ENCODE data around the gene COL6A5. TPM values are rescaled to one million over a fixed set of nuclear protein-coding genes. Genes with fewer than 3 reads are reported as not detected.
A peak's percentile ranks its signal among the peaks of the same experiment; 100 is the strongest.

The COL6A5 gene
- total and polyA plus RNA-seq, 9 of the 15 experiments (the other 6 are each of a cell fraction or from before 2014, with no cell fraction given) = 1.5 to 9.7 (median 5.6) TPM

DNA sequence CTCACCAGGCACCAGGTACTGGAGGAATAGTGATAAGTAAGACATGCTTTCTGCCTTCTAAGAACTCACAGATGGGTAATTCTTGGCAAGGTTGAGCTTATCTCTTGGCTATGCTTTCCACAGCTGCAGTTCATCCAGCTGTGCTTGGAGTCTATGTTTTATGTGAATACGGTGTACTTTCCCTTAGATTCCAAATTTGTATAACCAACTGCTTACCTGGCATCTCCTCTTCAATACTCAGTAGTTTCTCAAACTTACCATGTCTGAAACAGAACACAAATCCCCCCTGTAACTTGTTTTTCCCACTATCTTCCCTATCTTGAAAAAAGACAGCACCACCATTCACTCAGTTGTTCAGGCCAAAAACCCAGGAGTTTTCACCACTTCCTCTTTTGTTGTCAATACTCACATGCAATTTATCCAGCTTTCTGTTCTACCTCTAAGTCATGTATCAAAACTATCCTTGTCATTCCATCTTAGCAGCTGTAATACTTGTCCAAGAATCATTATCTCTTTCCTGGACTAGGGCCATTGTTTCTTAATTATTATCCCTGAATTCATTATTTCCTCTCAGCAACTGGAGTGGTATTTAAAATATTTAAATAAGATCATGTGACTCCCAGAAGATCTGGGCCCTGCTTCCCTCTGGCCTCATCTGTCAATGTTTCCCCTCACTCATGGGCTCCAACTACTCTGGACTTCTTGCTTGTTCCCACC lies 32.6 kb downstream of the COL6A5 start (continued):
- TF ChIP-seq PHF20 (IDR thresholded peaks at IDR 0.05; ENCODE audit: partially characterized antibody) (no peak), MED1 (CRISPR knock-in tag; IDR thresholded peaks at IDR 0.05; ENCODE audit: borderline replicate concordance) (no peak), RAD51 (IDR thresholded peaks at IDR 0.05; ENCODE audit: borderline replicate concordance, low read depth) (0 out of 2 replicates have a peak, but pooled peaks have one; percentile 9), JUND (IDR thresholded peaks at IDR 0.05; ENCODE audit: borderline replicate concordance, low read depth, low read length) (no peak), JUND (tag; IDR thresholded peaks at IDR 0.05; ENCODE audit: borderline replicate concordance, low read depth, low read length) (no peak), TCF7 (IDR thresholded peaks at IDR 0.05; ENCODE audit: borderline replicate concordance) (no peak), ZNF589 (CRISPR knock-in tag; IDR thresholded peaks at IDR 0.05; ENCODE audit: low read depth) (no peak), MTA2 (IDR thresholded peaks at IDR 0.05; ENCODE audit: low read depth) (peak; percentile 39), LEF1 (IDR thresholded peaks at IDR 0.05) (no peak), MTA3 (IDR thresholded peaks at IDR 0.05; ENCODE audit: borderline replicate concordance) (no peak), SFPQ (IDR thresholded peaks at IDR 0.05; ENCODE audit: low read depth, low read length) (no peak), TAF7 (tag; IDR thresholded peaks at IDR 0.05) (no peak), SMARCA4 (IDR thresholded peaks at IDR 0.05) (peak; percentile 76), NFXL1 (CRISPR knock-in tag; IDR thresholded peaks at IDR 0.05) (no peak), GABPA (tag; conservative IDR thresholded peaks at IDR 0.05; ENCODE audit: low read depth) (no peak), NUFIP1 (IDR thresholded peaks at IDR 0.05; ENCODE audit: partially characterized antibody) (no peak), FOXA3 (CRISPR knock-in tag; conservative IDR thresholded peaks at IDR 0.05 in 1 of 2, IDR thresholded peaks at IDR 0.05 in 1 of 2) (no peak), POLR2AphosphoS2 (IDR thresholded peaks at IDR 0.05; ENCODE audit: low read length) (no peak), GTF2F1 (IDR thresholded peaks at IDR 0.05; ENCODE audit: low read depth, low read length) (no peak), PTBP1 (IDR thresholded peaks at IDR 0.05; ENCODE audit: low read depth, low read length) (no peak), SLC30A9 (CRISPR knock-in tag; IDR thresholded peaks at IDR 0.05) (no peak), SRSF9 (IDR thresholded peaks at IDR 0.05; ENCODE audit: borderline replicate concordance, low read depth, low read length) (no peak), XRCC3 (IDR thresholded peaks at IDR 0.05) (no peak), ZNF785 (CRISPR knock-in tag; IDR thresholded peaks at IDR 0.05) (no peak)
- TF ChIP-seq, protein P1, sequence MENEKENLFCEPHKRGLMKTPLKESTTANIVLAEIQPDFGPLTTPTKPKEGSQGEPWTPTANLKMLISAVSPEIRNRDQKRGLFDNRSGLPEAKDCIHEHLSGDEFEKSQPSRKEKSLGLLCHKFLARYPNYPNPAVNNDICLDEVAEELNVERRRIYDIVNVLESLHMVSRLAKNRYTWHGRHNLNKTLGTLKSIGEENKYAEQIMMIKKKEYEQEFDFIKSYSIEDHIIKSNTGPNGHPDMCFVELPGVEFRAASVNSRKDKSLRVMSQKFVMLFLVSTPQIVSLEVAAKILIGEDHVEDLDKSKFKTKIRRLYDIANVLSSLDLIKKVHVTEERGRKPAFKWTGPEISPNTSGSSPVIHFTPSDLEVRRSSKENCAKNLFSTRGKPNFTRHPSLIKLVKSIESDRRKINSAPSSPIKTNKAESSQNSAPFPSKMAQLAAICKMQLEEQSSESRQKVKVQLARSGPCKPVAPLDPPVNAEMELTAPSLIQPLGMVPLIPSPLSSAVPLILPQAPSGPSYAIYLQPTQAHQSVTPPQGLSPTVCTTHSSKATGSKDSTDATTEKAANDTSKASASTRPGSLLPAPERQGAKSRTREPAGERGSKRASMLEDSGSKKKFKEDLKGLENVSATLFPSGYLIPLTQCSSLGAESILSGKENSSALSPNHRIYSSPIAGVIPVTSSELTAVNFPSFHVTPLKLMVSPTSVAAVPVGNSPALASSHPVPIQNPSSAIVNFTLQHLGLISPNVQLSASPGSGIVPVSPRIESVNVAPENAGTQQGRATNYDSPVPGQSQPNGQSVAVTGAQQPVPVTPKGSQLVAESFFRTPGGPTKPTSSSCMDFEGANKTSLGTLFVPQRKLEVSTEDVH (IDR thresholded peaks at IDR 0.05; ENCODE audit: low read depth, partially characterized antibody) = no peak
- TF ChIP-seq, protein P2, sequence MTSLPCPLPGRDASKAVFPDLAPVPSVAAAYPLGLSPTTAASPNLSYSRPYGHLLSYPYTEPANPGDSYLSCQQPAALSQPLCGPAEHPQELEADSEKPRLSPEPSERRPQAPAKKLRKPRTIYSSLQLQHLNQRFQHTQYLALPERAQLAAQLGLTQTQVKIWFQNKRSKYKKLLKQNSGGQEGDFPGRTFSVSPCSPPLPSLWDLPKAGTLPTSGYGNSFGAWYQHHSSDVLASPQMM (CRISPR knock-in tag; IDR thresholded peaks at IDR 0.05) = no peak

All from K562 (cell line).